A375 (cell line): ENCODE measurements around the gene YTHDF1. TPM values are rescaled to one million over a fixed set of nuclear protein-coding genes. Genes with fewer than 3 reads are reported as not detected.

Source experiments
- small RNA-seq: library from RNA; depleted of rRNA; stranded (forward); fragments of <200 nt; gene quantifications from one replicate; pipeline ENCODE3, GENCODE V24; 2014
- total RNA-seq: library from RNA; depleted of rRNA; stranded (reverse); fragments of >200 nt; shearing (Covaris generic); gene quantifications from 2 replicates; pipeline ENCODE4 v1.2.3, GENCODE V29; 2014; rRNA removed

Gene YTHDF1
- 25.4 and 27.3 TPM in 2 replicates for total RNA-seq

DNA sequence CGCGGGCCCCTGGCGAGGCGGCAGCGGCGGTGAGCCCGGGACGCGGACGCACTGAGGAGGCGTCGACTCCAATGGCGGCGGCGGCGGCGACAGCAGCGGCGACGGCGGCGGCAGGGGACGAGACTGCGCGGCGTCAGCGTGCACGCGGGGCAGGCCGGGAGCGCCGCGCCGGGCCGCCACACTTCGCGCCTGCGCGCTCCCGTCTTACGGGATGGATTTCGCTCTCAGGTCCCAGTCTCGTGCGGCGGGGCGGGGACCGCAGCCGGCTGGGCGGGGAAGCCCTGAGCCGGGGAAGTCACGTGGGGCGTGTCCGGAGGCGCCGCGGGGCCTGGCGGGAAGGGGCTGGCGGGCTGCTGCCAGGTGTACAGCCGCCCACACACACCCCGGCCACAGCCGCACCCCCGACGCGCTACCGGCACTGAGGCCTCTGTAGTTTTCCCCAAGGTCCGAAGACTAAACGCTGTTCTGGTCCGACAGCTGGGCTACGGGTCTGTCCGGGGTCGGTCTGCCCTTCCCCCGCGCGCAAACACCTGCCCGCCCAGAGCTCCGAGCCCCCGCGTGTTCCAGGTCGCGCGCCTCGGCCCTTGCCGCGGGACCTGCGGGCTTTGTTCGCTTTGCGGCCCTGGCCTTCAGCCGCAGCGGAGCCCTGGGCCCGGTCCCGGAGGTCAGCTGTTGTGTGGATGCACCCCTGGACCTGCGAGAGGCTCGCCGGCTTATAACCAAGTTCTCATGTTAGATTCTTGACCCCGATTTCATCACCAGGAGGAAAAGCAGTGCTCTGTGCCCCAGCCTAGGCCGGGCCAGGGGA is at the start of gene YTHDF1:
Gene YTHDF1 (minus strand): TSS at position 91 of the 808 bp plus-strand sequence. CDS start 239 bp downstream, outside the sequence.

DNA sequence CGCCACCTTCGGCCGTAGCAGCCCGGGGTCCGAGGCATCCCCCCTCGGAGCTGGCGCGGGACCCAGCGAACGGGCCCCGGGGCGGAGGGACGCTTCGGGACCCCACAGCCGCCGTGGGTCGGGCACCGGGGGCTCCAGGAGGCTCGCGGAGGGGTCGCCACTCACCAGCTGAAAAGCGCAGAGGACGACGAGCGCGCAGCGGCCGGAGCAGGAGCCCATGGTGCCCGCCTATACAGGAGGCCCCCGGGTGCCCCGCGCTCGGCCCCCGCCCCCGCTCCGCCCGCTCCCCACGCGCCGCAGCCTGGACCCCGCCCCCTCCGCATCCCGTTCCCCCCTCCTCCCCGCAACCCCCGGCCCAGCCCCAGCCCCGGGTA is 38.3 kb upstream of the YTHDF1 start, which contains the start of gene NKAIN4:
Gene NKAIN4 (minus strand): TSS at position 232 of the 374 bp plus-strand sequence. CDS start 13 bp downstream, at position 219.

DNA sequence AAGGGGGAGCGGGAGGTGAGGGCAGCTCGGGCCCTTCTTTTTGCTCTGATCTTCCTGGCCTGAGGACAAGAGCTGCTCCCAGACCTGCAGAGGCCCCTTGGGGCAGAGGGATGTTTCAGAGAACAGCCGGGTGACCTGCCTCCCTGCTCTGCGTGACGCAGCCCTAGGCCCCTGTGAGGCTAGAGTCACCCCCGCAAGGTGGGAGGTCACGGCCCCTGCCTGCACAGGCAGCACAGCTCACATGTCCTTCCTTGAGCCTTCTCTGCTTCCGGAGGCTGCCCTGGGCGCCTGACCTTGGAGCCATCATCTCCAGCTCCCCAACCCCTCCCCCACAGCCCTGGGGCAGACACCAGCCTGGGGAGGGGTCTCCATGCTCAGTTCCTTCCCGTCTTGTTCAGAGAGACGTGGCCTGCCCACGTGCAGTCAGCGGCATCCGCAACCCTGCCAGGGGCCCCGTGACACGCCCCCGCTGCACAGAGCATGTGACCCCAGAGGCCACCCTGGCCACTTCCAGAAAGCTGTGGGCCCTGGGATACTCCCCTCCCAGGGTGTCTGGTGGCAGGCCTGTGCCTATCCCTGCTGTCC is 19.6 kb upstream of the YTHDF1 start, which contains the start of gene BIRC7:
Gene BIRC7 (plus strand): TSS at position 507 of the 585 bp plus-strand sequence. CDS start 192 bp downstream, outside the sequence.

Small RNAs within 50 kb of the gene (small RNA-seq; reads per million reads assigned to genes)
- gene MIR124-3 (not detected), gene MIR3196 (not detected)

Other genes starting within 250 kb of the YTHDF1 start
- gene BHLHE23, start 209.2 kb downstream of the YTHDF1 start, total RNA-seq = not detected in 2 replicates
- 0.08 TPM in 1 of 2 replicates, not detected in the other for gene BIRC7, start 19.8 kb upstream of the YTHDF1 start, total RNA-seq
- gene NKAIN4, start 38.3 kb upstream of the YTHDF1 start, total RNA-seq = 0.32 TPM in 1 of 2 replicates, not detected in the other
- 85.8 and 89.1 TPM in 2 replicates for gene ARFGAP1, start 56.7 kb upstream of the YTHDF1 start, total RNA-seq
- 0.03 and 0.41 TPM in 2 replicates for gene COL20A1, start 77.1 kb upstream of the YTHDF1 start, total RNA-seq
- gene CHRNA4, start 145.2 kb upstream of the YTHDF1 start, total RNA-seq = not detected in 2 replicates